ENCODE measurements around the gene TMEM87B. TPM values are rescaled to one million over a fixed set of nuclear protein-coding genes. Genes with fewer than 3 reads are reported as not detected.

TMEM87B gene
- total RNA-seq, 1 experiment from 2014 or later, result 10.5 TPM

DNA sequence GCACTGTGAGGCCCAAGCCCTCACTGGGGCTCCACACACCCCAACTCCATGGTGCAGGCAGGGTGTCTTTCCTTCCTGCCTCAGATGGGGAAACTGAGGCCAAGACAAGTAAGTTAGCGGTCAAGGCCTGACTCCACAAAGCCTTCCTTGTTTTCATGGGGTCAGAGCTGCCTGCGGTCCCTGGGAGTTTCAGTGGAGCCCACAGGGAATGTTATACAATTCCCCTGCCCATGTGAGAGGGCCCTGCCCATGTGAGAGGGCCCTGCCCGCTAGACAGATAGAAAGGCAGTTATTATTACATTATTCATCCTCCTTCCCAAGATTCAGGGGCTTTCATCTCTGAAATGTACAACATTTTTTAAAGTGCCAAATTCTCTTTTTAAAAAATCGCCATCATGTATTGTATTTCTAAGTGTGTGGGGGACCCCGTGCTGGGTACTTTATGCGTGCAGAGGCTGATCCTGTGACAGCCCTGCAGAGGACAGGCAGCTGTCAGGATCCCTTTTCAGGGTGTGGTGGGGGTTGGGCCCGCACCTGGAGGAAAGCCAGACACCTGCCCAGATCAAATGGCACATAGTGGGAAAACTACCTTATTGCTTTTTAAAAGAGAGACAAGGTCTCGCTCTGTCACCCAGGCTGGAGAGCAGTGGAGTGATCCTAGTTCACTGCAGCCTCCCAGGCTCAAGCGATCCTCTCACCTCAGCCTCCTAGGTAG is 106.5 kb downstream of the TMEM87B start:
- Histone ChIP-seq H2BK5ac (ENCODE audit: insufficient read length, low read length) (no peak overlapping the region), H3K27ac (ENCODE audit: insufficient read length, low read depth, low read length) (no peak overlapping the region), H4K8ac (replicated peaks; ENCODE audit: insufficient read length, low read depth, low read length) (no peak overlapping the region), H3K9me3 (ENCODE audit: control insufficient read depth, low read depth, low read length) (no peaks in the 10 kb centered on the region), H3K9ac (ENCODE audit: extremely low read depth, insufficient read length, low read length) (no peak overlapping the region), H2BK15ac (ENCODE audit: low read depth, low read length) (no peak overlapping the region), H3K18ac (ENCODE audit: insufficient read length, low read depth, low read length) (no peak overlapping the region), H3K23ac (ENCODE audit: insufficient read length, low read depth, low read length) (no peak overlapping the region), H3K27me3 (ENCODE audit: insufficient read depth, low read length) (no peaks in the 10 kb centered on the region), H4K20me1 (ENCODE audit: control insufficient read depth, insufficient read depth, insufficient read length) (peaks cover 6% of the 10 kb centered on the region), H2AK5ac (ENCODE audit: insufficient read length, low read length) (no peak overlapping the region), H3K23me2 (ENCODE audit: insufficient read length, low read depth, low read length, poor library complexity, severe bottlenecking) (no peaks in the 10 kb centered on the region), H2BK12ac (ENCODE audit: insufficient read length, low read depth, low read length) (no peak overlapping the region), H3T11ph (ENCODE audit: low read length) (no peak overlapping the region), H3K56ac (ENCODE audit: insufficient read length, low read depth, low read length) (no peak overlapping the region), H3K4me2 (ENCODE audit: insufficient read depth, insufficient read length, low read length) (no peak overlapping the region), H4K91ac (ENCODE audit: insufficient read length, low read depth, low read length) (no peak overlapping the region), H3K79me1 (ENCODE audit: insufficient read depth, low read depth, low read length, poor library complexity, severe bottlenecking) (no peaks in the 10 kb centered on the region), H4K5ac (ENCODE audit: insufficient read length, low read depth, low read length) (no peak overlapping the region), H3K4me1 (ENCODE audit: insufficient read depth, low read length) (no peaks in the 10 kb centered on the region), H3K14ac (ENCODE audit: insufficient read depth, low read length) (no peak overlapping the region), H2BK120ac (ENCODE audit: low read depth, low read length, poor library complexity, severe bottlenecking) (no peak overlapping the region), H3K79me2 (ENCODE audit: insufficient read depth, low read length) (no peaks in the 10 kb centered on the region), H2AFZ (ENCODE audit: low read length) (no peak overlapping the region), H3K4ac (ENCODE audit: low read depth, low read length) (no peak overlapping the region), H2BK20ac (ENCODE audit: low read depth, low read length, poor library complexity, severe bottlenecking) (no peak overlapping the region)
- Mint-ChIP-seq H3K36me3 (ENCODE audit: insufficient read depth in 1 of 3, low read depth in 3 of 3) (no peaks in the 10 kb centered on the region), H3K27ac (no peak overlapping the region), H3K4me1 (peaks cover 3 to 8% of the 10 kb centered on the region in 2 experiments), H3K4me3 (no peak overlapping the region), H3K27me3 (ENCODE audit: low read depth) (no peaks in the 10 kb centered on the region), H3K9me3 (no peaks in the 10 kb centered on the region)
- no CpG with 5 or more reads among the region's 9 CpGs for WGBS (ENCODE audit: extremely low coverage, insufficient read length, low lambda C conversion rate)
- no peak for DNase-seq
- TF ChIP-seq, protein P1, sequence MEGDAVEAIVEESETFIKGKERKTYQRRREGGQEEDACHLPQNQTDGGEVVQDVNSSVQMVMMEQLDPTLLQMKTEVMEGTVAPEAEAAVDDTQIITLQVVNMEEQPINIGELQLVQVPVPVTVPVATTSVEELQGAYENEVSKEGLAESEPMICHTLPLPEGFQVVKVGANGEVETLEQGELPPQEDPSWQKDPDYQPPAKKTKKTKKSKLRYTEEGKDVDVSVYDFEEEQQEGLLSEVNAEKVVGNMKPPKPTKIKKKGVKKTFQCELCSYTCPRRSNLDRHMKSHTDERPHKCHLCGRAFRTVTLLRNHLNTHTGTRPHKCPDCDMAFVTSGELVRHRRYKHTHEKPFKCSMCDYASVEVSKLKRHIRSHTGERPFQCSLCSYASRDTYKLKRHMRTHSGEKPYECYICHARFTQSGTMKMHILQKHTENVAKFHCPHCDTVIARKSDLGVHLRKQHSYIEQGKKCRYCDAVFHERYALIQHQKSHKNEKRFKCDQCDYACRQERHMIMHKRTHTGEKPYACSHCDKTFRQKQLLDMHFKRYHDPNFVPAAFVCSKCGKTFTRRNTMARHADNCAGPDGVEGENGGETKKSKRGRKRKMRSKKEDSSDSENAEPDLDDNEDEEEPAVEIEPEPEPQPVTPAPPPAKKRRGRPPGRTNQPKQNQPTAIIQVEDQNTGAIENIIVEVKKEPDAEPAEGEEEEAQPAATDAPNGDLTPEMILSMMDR (conservative IDR thresholded peaks at IDR 0.05), result no peak
